Activated CD4-positive, CD25-positive, alpha-beta regulatory T cell treated with anti-CD3 and anti-CD28 coated beads, Interleukin-2, amount 50 U/mL, for 72 hours (primary cell): ENCODE data around the gene GAD2.
"Not testable (repeated sequence)": the region's sequence is repeated elsewhere in the genome, so short reads cannot be mapped to it uniquely, and the experiment has no call there.

Experiments used
- DNase-seq: peaks from one replicate; pipeline ENCODE4 v3.0.0; 2021

GAD2 gene

DNA sequence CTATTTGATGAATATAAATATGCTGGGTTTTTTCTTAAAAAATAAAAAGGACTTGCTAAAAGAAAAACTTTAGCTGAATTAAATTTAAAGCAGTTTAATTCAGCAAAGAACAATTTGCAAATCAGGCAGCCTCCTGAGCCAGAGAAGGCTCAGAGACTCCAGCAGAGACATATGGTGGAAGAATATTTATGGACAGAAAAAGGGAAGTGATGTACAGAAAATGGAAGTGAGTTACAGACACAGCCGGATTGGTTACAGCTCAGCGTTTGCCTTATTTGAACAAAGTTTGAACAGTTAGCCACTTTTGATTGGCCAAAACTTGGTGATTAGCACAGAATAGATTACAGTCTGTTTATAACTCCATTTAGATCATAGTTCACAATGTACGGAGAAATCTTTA is 110.3 kb downstream of the GAD2 start:
- no peak for DNase-seq

DNA sequence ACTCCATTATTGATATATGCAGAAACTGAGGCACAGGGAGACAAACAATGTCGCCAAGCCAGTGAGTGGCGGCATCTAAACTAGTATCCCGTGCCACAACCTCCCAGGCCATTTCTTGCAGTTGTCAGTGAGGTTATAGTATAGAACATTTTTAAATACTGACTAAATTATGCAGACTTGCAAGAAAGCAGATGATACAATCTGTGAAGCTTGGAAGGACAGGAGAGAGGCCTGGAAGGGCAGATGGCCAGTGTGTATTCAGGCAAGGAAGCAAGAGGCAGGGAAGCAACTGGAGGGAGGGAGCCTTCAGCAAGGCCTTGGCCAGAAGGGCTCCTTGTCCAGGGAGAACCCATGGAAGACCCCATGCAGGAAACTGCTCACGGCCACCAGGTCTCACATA is 111.2 kb downstream of the GAD2 start:
- no peak for DNase-seq

DNA sequence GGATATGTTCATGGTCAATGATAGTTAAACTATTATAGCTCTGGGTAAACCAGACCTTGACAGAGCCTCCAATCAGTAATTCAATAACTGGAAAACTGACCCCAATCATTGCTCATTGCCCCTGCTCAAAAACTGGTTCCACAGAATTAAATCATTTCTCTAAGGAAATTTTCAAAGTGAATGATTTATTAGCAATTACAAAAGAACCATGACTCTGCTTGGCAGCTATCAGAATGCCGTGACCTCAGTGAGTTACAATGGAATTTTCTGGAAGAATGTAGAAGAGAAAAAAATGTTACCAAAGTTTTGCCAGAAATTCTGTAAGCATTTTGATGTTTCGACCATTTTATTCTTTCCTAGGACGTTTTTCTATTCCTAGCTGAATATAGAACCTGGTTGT is 114.8 kb downstream of the GAD2 start:
- DNase-seq: no peak

DNA sequence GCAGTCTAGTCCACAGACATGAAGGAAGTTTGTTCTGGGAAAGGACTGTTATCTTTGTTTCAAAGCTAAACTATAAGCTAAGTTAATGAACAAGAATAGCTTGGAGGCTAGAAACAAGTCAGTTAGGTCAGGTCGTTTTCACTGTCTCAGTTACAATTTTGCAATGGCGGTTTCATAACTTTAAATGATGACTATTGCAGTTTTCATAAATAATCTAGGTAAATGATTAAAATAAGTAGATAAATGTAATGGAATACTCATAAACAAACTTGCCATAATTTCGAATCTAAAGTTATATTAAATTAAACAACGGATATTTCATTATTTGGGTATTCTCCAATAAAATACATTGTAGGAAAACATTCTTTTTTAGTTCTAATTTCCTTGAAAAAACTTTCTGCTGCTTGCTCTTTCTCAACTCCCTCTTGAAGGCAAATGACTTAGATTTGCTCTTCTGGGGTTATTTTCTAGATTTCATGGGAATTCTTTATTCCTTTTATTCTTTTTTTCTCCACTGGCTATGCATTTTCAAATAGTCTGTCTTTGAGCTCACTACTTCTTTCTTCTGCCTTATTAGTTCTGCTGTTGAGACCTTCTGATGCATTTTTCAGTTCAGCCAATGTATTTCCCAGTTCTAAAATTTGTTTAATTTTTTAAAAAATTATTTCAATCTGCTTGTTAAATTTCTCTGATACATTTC is 117.8 kb downstream of the GAD2 start:
- no peak for DNase-seq

DNA sequence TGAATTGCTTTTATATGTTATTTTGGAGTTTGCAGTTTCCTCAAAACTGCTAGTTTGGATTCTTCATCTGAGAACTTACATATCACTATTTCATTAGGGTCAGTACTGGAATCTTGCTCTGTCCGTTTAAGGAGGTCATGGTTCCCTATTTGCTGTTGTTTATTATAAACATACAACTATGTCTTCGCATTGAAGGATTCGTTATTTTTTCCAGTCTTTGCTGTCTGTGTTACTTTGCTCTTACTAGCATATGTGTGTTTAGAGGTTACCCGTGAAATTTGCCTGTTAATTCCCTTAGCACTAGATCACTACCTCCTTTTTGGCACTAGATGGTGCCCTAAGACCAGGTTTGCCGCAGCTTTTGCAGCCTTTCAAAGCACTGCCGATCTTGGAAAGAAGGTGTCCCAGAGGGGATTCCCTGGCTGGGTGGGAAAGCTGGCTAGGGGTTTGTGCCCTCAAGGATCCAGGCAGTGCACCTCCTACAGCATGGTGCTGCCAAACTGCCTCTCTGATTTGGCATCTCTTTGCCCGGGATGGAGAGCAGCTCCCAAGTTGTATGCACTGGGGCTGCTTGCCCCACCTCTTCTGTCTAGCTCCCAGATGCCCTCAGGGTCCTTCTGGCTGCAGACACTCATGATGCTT is 118.5 kb downstream of the GAD2 start:
- peak; percentile 56 for DNase-seq

DNA sequence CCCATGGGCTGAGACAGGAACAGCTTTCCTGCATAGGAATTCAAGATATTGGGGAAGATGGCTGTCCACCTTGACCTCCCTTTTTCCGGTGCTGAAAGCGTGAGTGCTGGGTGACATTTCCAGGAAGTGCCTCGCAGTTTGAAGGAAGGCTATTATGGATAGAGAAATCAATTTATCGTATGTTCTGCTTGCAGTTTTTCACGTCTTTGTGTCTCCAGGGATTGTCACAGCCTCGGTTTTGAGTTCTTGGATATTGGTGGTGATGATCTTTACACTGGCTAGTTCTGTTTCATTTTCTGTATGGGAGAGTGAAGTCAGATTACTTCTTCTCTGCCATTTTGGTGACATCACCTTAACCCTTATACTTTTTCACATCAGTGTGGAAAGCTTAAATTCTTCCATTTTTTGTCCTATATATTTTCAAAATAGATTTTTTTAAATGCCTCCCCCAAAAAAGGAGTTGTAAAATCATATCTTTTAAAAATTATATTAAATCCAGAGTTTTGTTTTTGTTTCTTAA is 119.1 kb downstream of the GAD2 start:
- DNase-seq: no peak

DNA sequence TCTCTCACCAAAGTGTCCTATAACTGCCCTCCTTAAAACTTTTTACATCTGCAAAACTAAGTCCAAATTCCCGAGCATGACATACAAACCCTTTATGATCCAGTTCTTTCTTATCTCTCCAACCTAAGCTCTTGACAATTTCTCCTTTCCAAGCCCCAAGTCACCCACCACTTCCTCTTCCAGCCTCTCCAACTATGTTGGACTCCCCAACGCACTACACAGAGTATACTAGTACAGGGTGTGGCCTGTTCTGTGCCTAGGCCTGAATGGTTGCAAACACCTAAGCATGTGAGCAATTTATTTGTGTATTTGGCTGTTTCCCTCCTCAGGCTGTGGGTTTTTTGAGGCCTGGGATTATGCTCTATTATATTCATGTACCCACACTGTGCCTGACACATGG is 120.4 kb downstream of the GAD2 start:
- no peak for DNase-seq

DNA sequence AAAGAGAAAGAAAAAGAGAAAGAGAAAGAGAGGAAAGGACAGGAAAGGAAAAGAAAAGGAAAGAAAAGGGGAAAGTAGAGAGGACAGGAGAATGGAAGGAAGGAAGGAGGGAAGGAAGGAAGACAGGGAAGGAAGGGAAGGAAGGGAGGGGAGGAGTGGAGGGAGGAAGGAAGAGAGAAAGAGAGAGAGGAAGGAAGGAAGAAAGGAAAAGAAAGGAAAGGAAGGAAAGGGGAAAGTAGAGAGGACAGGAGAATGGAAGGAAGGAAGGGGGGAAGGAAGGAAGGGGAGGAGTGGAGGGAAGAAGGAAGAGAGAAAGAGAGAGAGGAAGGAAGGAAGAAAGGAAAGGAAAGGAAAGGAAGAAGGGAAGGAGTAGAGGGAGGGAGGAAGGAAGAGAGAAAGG is 125.1 kb downstream of the GAD2 start:
- DNase-seq: no peak

DNA sequence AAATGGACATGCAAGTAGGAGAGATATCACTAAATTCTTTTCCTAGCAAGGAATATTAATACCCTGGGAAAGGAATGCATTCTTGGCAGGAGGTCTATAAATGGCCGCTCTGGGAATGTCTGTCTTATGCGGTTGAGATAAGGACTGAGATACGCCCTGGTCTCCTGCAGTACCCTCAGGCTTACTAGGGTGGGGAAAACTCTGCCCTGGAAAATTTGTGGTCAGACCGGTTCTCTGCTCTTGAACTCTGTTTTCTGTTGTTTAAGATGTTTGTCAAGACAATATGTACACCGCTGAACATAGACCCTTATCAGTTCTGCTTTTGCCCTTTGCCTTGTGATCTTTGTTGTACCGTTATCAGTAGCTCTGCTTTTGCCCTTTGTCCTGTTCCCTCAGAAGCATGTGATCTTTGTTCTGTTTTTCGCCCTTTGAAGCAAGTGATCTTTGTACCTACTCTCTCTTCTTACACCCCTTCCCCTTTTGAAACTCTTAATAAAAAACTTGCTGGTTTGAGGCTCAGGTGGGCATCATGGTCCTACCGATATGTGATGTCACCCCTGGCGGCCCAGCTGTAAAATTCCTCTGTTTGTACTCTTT is 132.3 kb downstream of the GAD2 start:
- not testable (repeated sequence) for DNase-seq
